Osteocyte (in vitro differentiated cells): ENCODE results near the gene CRACR2B. TPM values are rescaled to one million over a fixed set of nuclear protein-coding genes. Genes with fewer than 3 reads are reported as not detected.

Source experiments
- DNase-seq: peaks from one replicate; pipeline ENCODE4 v3.0.0; 2021; ENCODE audit warnings: mixed read lengths; ENCODE audit not compliant: unreplicated experiment; ENCODE audit errors: extremely low spot score
- H3K27ac Mint-ChIP-seq: one replicate; pipeline ENCODE4 v1.8.0; 2021; ENCODE audit warnings: mild to moderate bottlenecking, mixed read lengths; ENCODE audit not compliant: unreplicated experiment
- H3K27me3 Mint-ChIP-seq: one replicate; pipeline ENCODE4 v1.8.0; 2021; ENCODE audit warnings: mixed read lengths; ENCODE audit not compliant: unreplicated experiment
- H3K36me3 Mint-ChIP-seq: one replicate; pipeline ENCODE4 v1.8.0; 2021; ENCODE audit warnings: mixed read lengths; ENCODE audit not compliant: unreplicated experiment
- H3K4me1 Mint-ChIP-seq: one replicate; pipeline ENCODE4 v1.8.0; 2021; ENCODE audit warnings: mixed read lengths; ENCODE audit not compliant: unreplicated experiment
- H3K4me3 Mint-ChIP-seq: one replicate; pipeline ENCODE4 v1.8.0; 2021; ENCODE audit warnings: mild to moderate bottlenecking, moderate library complexity, mixed read lengths; ENCODE audit not compliant: unreplicated experiment
- H3K9me3 Mint-ChIP-seq: one replicate; pipeline ENCODE4 v1.8.0; 2021; ENCODE audit warnings: mixed read lengths; ENCODE audit not compliant: unreplicated experiment
- CTCF ChIP-seq: fragments of 200-600 bp; sonication (generic); IDR thresholded peaks from 2 replicates; pipeline ENCODE4 v1.5.0; 2021; ENCODE audit warnings: antibody characterized with exemption, mild to moderate bottlenecking, moderate library complexity
- total RNA-seq: library from RNA; stranded (reverse); gene quantifications from 2 replicates; pipeline ENCODE4 v1.2.1, GENCODE V29; 2021

The CRACR2B gene
- total RNA-seq, 1 donor from 2014 or later = 4.2 TPM

GRCh38 chr11:838441-839279, 10.9 kb downstream of the CRACR2B start:
- no peak for DNase-seq
- H3K27me3 Mint-ChIP-seq = no peaks in the 10 kb centered on the region
- no peaks in the 10 kb centered on the region for H3K9me3 Mint-ChIP-seq
- TF ChIP-seq CTCF = no peak
- H3K4me1 Mint-ChIP-seq = peaks cover 45% of the 10 kb centered on the region
- H3K4me3 Mint-ChIP-seq = no peak overlapping the region
- H3K27ac Mint-ChIP-seq = no peak overlapping the region
- H3K36me3 Mint-ChIP-seq = peaks cover 8% of the 10 kb centered on the region

DNA sequence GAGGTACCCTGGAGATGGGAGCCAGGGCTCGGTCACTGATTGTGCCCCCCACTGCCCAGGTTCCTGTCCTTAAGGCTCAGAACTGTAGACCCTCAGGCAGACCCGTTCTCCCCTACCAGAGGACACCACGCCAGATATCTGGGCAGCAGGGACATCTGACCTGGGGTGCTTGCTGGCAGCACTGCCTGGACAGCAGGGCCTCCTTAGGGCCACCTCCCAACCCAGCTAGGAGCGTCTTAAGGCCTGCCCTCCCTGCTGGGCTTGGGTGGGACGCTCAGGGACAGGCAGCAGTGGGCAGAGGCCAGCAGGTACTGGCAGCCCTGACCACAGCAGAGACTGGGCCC, 11.5 kb downstream of the CRACR2B start:
- H3K27me3 Mint-ChIP-seq = no peaks in the 10 kb centered on the region

DNA sequence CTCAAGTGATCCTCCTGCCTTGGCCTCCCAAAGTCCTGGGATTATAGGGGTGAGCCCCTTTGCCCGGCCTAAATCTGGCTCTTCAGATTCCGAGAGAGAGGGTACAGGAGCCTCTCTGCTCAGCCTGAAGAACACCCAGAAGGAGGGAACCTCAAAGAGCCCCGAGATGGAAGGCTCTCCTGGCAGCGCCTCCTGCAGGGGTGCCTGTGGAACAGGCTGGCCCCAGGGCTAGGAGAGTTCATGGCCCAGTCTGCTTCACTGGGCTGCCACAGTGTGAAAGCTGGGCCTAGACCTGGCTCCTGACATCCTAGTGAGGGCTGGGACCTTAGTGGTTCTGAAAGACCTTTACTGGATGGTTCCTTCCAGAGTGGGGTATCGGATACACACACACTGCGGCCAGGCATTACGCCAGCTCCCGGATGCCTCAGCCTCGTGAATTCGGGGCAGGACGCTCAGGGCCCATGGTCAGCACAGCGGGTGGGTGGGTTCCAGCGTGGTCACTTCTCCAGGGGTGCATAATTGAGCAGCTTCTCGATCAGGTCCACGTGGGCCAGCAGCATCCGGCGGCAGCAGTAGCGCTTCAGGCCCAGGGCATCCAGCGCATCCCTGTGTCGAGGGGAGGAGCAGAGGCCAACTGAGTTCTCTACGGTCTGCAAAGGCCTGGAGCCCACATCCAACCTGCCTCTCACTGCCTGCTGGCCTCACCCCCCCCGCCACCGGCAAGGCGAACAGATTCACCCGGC, 12.3 kb downstream of the CRACR2B start:
- peak overlapping the region; percentile 81 for H3K4me3 Mint-ChIP-seq
- H3K4me1 Mint-ChIP-seq = peaks cover 39% of the 10 kb centered on the region
- peaks cover 8% of the 10 kb centered on the region for H3K36me3 Mint-ChIP-seq
- TF ChIP-seq CTCF = peak; percentile 39
- H3K27me3 Mint-ChIP-seq = no peaks in the 10 kb centered on the region
- no peaks in the 10 kb centered on the region for H3K9me3 Mint-ChIP-seq
- DNase-seq = no peak
- peak overlapping the region; percentile 23 for H3K27ac Mint-ChIP-seq

More for the DNA sequence above, 11.5 kb downstream of the CRACR2B start:
- no peaks in the 10 kb centered on the region for H3K9me3 Mint-ChIP-seq
- peaks cover 8% of the 10 kb centered on the region for H3K36me3 Mint-ChIP-seq
- H3K27ac Mint-ChIP-seq = no peak overlapping the region
- DNase-seq = no peak
- peaks cover 42% of the 10 kb centered on the region for H3K4me1 Mint-ChIP-seq
- TF ChIP-seq CTCF = no peak
- peak overlapping the region; percentile 6 for H3K4me3 Mint-ChIP-seq

DNA sequence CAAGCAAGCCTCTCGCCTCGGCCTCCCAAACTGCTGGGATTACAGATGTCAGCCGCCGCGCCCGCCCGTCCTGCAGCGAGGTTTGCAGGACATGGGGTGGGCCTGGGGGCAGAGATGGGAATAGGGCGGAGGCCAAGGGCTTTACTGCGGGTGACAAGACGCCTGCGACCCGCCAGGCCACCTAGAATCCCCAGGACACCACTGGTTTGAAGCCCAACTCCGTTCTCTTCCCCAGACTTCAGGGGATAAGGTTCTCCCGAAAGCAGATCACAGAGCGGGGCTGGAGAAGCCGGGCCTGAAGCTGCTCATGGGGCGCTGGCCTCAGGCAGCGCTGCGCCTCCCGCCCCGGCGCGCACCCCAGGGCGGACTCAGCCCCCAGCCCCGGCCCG, 14.3 kb downstream of the CRACR2B start:
- no peaks in the 10 kb centered on the region for H3K27me3 Mint-ChIP-seq
- H3K27ac Mint-ChIP-seq = peak overlapping the region; percentile 78
- H3K36me3 Mint-ChIP-seq = peaks cover 8% of the 10 kb centered on the region
- no peaks in the 10 kb centered on the region for H3K9me3 Mint-ChIP-seq
- H3K4me3 Mint-ChIP-seq = peak overlapping the region; percentile 81
- peaks cover 55% of the 10 kb centered on the region for H3K4me1 Mint-ChIP-seq
- DNase-seq = no peak
- no peak for TF ChIP-seq CTCF

- Mint-ChIP-seq H3K4me1 (peaks cover 59% of the 10 kb centered on the region), H3K27me3 (no peaks in the 10 kb centered on the region), H3K9me3 (no peaks in the 10 kb centered on the region), H3K36me3 (peaks cover 8% of the 10 kb centered on the region), H3K4me3 (peak within 1 kb of the TSS; percentile 85), H3K27ac (peak within 1 kb of the TSS; percentile 93)
- no peak for TF ChIP-seq CTCF
- DNase-seq = peak; percentile 94
These were observed 14.8 kb downstream of the CRACR2B start, which contains the start of the genes POLR2L and TSPAN4 for GRCh38 chr11:842370-843002. POLR2L (minus strand) TSS chr11:842529; CDS start chr11:842508, 21 bp downstream. TSPAN4 (plus strand) TSS chr11:842852; CDS start chr11:850305, 7,453 bp downstream.
